AML-193 (cell line): ENCODE measurements around the gene OR1L8.

Experiments used
- DNase-seq, 2 experiments: peaks; one replicate each; lab custom pipeline; 2025; lab: John Stamatoyannopoulos, UW

The OR1L8 gene

DNA sequence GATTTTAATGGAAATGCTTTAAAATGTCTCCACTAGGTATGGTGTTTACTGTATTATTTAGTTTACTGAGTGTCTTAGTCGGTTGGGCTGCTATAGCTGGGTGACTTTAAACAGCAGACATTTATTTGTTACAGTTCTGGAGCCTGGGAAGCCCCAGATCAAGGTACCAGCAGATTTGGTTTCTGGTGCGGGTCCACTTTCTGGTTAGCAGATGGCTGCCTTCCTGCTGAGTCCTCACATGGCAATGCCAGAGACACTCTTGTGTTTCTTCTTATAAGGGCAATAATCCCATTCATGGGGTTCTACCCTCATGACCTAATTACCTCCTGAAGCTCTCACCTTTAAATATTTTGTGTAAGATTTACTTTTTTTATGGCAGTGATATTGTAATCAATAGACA lies 65.0 kb downstream of the OR1L8 start:
- no peak for DNase-seq
